ENCODE results near the gene KLHDC7A.

The KLHDC7A gene

GRCh38 chr1:18532390-18533170, 51.9 kb downstream of the KLHDC7A start:
- no peak for TF ChIP-seq ZNF274 (IDR thresholded peaks at IDR 0.05; ENCODE audit: low read depth, low read length)
- H3K4me3 ChIP-seq (ENCODE audit: low read length), result no peak overlapping the region

- H3K4me3 ChIP-seq (ENCODE audit: low read length), result no peak overlapping the region
- TF ChIP-seq ZNF274 (IDR thresholded peaks at IDR 0.05; ENCODE audit: low read depth, low read length), result no peak
Measured at GRCh38 chr1:18533259-18533658, 52.5 kb downstream of the KLHDC7A start.

- TF ChIP-seq ZNF274 (IDR thresholded peaks at IDR 0.05; ENCODE audit: low read depth, low read length), result no peak
- H3K4me3 ChIP-seq (ENCODE audit: low read length), result no peak overlapping the region
Measured at GRCh38 chr1:18534810-18535205, 54.1 kb downstream of the KLHDC7A start.
